Measurements from ENCODE around the gene TMEM255B.

The TMEM255B gene

GRCh38 chr13:113801289-113801961 is 42.4 kb downstream of the TMEM255B start:
- H3K27me3 ChIP-seq (replicated peaks; ENCODE audit: insufficient read depth, low read length): no peaks in the 10 kb centered on the region
- no peak overlapping the region for H3K4me3 ChIP-seq (ENCODE audit: low read length)
- H4K20me1 ChIP-seq (ENCODE audit: insufficient read depth, low read length): no peaks in the 10 kb centered on the region
- DNase-seq: no peak
- no peaks in the 10 kb centered on the region for H3K9me3 ChIP-seq (replicated peaks; ENCODE audit: insufficient read depth, low read length)
- no peaks in the 10 kb centered on the region for H3K79me2 ChIP-seq (ENCODE audit: low read length)
- no peaks in the 10 kb centered on the region for H3F3A ChIP-seq (ENCODE audit: insufficient read depth, low read length)
- H3K4me1 ChIP-seq (ENCODE audit: low read length): no peaks in the 10 kb centered on the region
- no peak overlapping the region for H2AFZ ChIP-seq (ENCODE audit: low read length)
- H3K4me2 ChIP-seq (ENCODE audit: low read depth, low read length): no peak overlapping the region
- no peaks in the 10 kb centered on the region for H3K9me2 ChIP-seq (replicated peaks; ENCODE audit: insufficient read depth, low read length)
- TF ChIP-seq EZH2 (optimal IDR thresholded peaks at IDR 0.05; ENCODE audit: low read depth, low read length) (no peak), EZH2phosphoT487 (IDR thresholded peaks at IDR 0.05; ENCODE audit: low read length) (no peak), CTCF (IDR thresholded peaks at IDR 0.05; ENCODE audit: low read length) (no peak)
- H3K36me3 ChIP-seq (replicated peaks; ENCODE audit: insufficient read depth, low read length): no peaks in the 10 kb centered on the region
- H3K9ac ChIP-seq (ENCODE audit: low read length): no peak overlapping the region
- H3K27ac ChIP-seq (ENCODE audit: low read length): no peak overlapping the region

GRCh38 chr13:113802090-113802531 is 43.1 kb downstream of the TMEM255B start:
- H3K27ac ChIP-seq (ENCODE audit: low read length): no peak overlapping the region
- DNase-seq: peak; percentile 30

GRCh38 chr13:113802761-113803160 is 43.7 kb downstream of the TMEM255B start:
- Histone ChIP-seq H3K36me3 (replicated peaks; ENCODE audit: insufficient read depth, low read length) (no peaks in the 10 kb centered on the region), H3K27ac (ENCODE audit: low read length) (no peak overlapping the region), H3F3A (ENCODE audit: insufficient read depth, low read length) (no peaks in the 10 kb centered on the region), H4K20me1 (ENCODE audit: insufficient read depth, low read length) (no peaks in the 10 kb centered on the region), H2AFZ (ENCODE audit: low read length) (no peak overlapping the region), H3K9me3 (replicated peaks; ENCODE audit: insufficient read depth, low read length) (no peaks in the 10 kb centered on the region), H3K9ac (ENCODE audit: low read length) (no peak overlapping the region), H3K79me2 (ENCODE audit: low read length) (no peaks in the 10 kb centered on the region), H3K9me2 (replicated peaks; ENCODE audit: insufficient read depth, low read length) (no peaks in the 10 kb centered on the region), H3K4me2 (ENCODE audit: low read depth, low read length) (no peak overlapping the region), H3K27me3 (replicated peaks; ENCODE audit: insufficient read depth, low read length) (no peaks in the 10 kb centered on the region), H3K4me3 (ENCODE audit: low read length) (no peak overlapping the region), H3K4me1 (ENCODE audit: low read length) (no peaks in the 10 kb centered on the region)
- TF ChIP-seq EZH2 (optimal IDR thresholded peaks at IDR 0.05; ENCODE audit: low read depth, low read length): no peak
- no peak for DNase-seq

More at GRCh38 chr13:113802090-113802531, 43.1 kb downstream of the TMEM255B start:
- Histone ChIP-seq H3K4me2 (ENCODE audit: low read depth, low read length) (no peak overlapping the region), H3K36me3 (replicated peaks; ENCODE audit: insufficient read depth, low read length) (no peaks in the 10 kb centered on the region), H3K4me1 (ENCODE audit: low read length) (no peaks in the 10 kb centered on the region), H4K20me1 (ENCODE audit: insufficient read depth, low read length) (no peaks in the 10 kb centered on the region), H3K9ac (ENCODE audit: low read length) (no peak overlapping the region), H3K27me3 (replicated peaks; ENCODE audit: insufficient read depth, low read length) (no peaks in the 10 kb centered on the region), H3K9me3 (replicated peaks; ENCODE audit: insufficient read depth, low read length) (no peaks in the 10 kb centered on the region), H3K9me2 (replicated peaks; ENCODE audit: insufficient read depth, low read length) (no peaks in the 10 kb centered on the region), H3F3A (ENCODE audit: insufficient read depth, low read length) (no peaks in the 10 kb centered on the region), H3K4me3 (ENCODE audit: low read length) (no peak overlapping the region), H3K79me2 (ENCODE audit: low read length) (no peaks in the 10 kb centered on the region), H2AFZ (ENCODE audit: low read length) (no peak overlapping the region)
- no peak for TF ChIP-seq EZH2 (optimal IDR thresholded peaks at IDR 0.05; ENCODE audit: low read depth, low read length)
- no peak for TF ChIP-seq EZH2phosphoT487 (IDR thresholded peaks at IDR 0.05; ENCODE audit: low read length)
- TF ChIP-seq CTCF (IDR thresholded peaks at IDR 0.05; ENCODE audit: low read length): no peak

GRCh38 chr13:113803409-113804016 is 44.5 kb downstream of the TMEM255B start:
- Histone ChIP-seq H4K20me1 (ENCODE audit: insufficient read depth, low read length) (no peaks in the 10 kb centered on the region), H2AFZ (ENCODE audit: low read length) (no peak overlapping the region), H3K79me2 (ENCODE audit: low read length) (no peaks in the 10 kb centered on the region), H3K4me1 (ENCODE audit: low read length) (no peaks in the 10 kb centered on the region), H3K27ac (ENCODE audit: low read length) (no peak overlapping the region), H3K4me3 (ENCODE audit: low read length) (no peak overlapping the region), H3K4me2 (ENCODE audit: low read depth, low read length) (no peak overlapping the region), H3K27me3 (replicated peaks; ENCODE audit: insufficient read depth, low read length) (no peaks in the 10 kb centered on the region), H3K36me3 (replicated peaks; ENCODE audit: insufficient read depth, low read length) (no peaks in the 10 kb centered on the region), H3K9me2 (replicated peaks; ENCODE audit: insufficient read depth, low read length) (no peaks in the 10 kb centered on the region), H3K9ac (ENCODE audit: low read length) (no peak overlapping the region), H3F3A (ENCODE audit: insufficient read depth, low read length) (no peaks in the 10 kb centered on the region), H3K9me3 (replicated peaks; ENCODE audit: insufficient read depth, low read length) (no peaks in the 10 kb centered on the region)
- TF ChIP-seq EZH2 (optimal IDR thresholded peaks at IDR 0.05; ENCODE audit: low read depth, low read length): no peak
- no peak for TF ChIP-seq CTCF (IDR thresholded peaks at IDR 0.05; ENCODE audit: low read length)
- TF ChIP-seq EZH2phosphoT487 (IDR thresholded peaks at IDR 0.05; ENCODE audit: low read length): no peak
- no peak for DNase-seq
